Right hindlimb (tissue), 1 donor: ENCODE data around the gene PRKCA.

Experiments used
- DNase-seq: peaks from one replicate; pipeline ENCODE4 v3.0.0-alpha.2; 2018

Gene PRKCA

DNA sequence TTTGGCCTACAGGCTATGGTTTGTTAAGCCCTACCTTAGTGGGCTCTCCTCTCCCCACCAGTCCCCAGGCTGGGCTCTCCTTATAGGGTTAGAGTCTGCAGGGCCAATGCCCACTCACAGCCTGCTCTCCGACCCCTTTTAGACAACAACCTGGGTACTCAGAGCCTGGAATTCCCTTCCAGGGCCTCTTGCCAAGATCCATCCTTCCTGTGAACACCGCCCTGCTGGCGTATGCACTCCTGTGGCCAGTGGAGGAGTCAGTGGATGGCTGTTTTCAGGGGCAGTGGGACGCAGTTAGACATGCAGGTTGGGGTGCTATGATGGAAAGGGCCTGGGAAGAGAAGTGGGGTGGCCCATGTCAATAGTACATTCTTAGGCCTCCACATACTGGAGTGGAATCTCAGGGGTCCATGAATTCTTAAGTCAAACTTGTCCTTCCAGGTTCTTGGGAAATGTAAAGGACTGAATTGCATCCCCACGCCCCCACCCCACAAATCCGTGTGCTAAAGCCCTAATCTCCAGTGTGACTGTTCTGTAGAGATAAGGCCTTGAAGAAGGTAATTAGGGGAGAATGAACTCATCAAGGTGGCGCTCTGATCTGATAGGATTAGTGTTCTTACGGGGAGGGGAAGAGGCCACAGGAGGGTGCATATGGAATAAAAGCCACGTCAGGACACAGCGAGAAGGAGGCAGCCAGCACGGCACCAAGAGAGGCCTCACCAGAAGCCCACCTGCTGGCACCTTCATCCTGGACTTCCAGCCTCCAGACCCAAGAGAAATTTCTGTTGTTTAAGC lies 450.9 kb downstream of the PRKCA start:
- no peak for DNase-seq

DNA sequence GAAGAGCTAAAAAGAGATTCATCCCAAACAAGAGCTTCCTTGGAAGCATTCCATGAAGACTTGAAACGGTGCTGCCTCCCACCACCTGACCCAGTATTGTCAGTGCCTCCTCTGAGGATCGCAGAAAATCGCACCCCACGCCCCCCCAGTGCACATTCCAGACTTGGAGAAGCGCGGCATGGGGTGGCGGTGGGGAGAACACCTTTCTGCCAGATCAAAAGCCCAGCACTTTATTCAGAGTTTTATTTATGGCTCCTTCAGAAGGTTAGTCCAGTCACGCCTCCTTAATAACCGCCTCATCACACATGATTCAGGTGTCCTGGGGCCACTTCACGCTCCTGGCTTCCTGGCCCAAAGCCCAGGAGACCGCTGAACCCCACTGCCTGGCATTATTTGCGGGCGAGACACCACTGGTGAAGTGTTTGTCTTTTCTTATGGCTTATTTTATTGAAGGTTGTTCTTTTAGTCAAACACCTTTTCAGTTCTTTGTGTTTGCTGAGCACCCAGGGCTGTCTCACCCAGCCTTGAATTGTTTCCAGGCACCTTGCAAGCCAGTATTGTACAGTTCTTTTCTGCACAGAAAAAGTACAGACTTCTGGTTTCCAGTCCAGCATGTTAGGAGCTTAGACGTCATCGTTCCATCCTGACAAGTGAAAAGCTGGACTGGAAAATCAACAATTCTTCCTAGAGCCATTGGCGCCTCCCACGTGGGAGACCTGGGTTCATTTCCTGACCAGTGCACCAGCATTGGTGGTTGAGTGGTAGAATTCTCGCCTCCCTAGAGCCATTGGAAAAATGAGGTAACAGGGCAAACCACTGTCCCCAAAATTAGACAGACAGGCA lies 452.9 kb downstream of the PRKCA start:
- DNase-seq: no peak

DNA sequence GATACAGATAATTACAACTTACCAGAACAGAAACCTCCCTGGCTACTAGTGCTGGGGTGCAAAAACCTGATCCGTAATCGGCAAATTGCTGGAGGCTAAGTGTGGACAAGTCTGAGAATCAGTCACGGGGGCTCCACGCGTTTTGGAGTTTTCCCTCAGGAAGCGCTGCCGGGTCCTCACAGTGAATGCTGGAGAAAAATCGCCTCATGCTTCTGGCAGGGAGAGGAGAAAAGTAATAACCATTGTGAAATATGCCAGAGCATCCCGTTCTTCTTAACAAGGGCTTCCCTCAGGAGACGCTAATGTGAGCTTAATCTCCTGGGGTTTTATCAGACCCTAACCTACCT lies 453.5 kb downstream of the PRKCA start:
- no peak for DNase-seq

DNA sequence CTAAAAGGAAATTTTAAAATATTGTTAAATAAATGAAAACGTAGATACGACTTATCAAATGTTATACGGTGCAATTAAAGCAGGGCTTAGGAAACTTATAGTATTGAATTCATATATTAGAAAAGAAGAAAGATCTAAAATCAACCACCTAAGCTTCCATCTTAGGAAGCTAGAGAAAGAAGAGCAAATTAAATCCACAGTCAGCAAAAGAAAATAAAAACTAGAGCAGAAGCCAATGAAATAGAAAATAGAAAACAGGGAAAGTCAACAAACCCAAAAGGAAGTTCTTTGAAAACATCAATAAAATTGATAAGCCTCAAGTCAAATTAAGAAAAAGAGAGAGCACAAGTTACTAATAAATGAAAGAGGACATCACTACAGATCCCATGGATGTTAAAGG lies 457.9 kb downstream of the PRKCA start:
- DNase-seq: no peak

DNA sequence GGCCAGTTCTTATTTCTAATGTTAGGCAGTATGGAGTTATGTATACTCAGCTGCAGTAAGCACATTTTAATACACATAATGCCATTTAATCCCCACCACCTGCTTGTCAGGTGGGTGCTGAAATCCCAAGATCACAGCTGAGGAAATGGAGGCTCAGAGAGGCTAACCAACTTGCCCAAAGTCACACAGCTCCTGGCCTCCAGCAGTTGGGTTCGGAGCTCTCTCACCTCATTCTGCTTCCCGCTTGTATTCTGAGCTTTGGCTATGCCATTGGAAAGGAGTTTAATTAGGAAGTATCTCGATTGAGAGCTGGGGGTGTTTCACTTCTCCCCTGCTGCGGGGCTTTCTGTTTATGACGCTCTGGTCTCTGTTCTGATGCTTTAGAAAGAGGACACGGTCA lies 459.9 kb downstream of the PRKCA start:
- no peak for DNase-seq

DNA sequence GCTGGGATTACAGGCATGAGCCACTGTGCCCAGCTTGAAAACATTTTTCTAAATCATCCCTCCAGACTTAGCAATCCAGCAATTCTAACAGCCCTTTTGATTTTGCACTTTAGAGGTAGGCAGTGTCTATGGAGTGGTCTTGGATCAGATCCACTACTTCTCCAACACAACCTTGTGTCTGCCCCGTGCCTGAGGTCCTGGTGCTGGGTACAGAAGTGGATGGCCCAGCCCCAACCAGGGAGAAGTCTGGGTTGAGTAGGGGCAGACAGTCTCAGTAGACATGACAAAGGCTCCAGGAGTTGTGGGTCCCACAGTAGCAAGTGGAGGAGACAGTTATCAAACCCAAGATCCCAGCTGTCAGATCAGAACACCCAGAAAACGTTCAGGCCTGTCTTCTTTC lies 460.6 kb downstream of the PRKCA start:
- DNase-seq: no peak

DNA sequence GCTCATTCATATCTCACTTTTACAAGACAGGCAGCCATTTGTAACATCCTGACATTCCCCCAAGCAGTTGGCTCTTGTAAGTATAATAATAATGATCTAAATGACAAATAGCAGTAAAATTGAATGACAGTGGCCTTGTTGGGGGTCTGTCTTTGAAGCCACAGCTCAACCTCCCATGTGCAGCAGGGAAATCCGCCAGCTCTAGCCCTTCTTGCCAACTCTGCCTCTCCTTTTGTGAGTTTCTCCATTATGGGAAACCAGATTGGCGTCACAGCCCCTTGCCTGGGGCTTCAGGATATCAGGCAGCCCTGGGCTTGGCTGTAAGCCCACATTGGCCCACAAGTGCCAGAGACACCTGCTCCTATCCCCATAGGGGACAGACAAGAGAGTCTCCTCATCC lies 462.1 kb downstream of the PRKCA start:
- DNase-seq: no peak

DNA sequence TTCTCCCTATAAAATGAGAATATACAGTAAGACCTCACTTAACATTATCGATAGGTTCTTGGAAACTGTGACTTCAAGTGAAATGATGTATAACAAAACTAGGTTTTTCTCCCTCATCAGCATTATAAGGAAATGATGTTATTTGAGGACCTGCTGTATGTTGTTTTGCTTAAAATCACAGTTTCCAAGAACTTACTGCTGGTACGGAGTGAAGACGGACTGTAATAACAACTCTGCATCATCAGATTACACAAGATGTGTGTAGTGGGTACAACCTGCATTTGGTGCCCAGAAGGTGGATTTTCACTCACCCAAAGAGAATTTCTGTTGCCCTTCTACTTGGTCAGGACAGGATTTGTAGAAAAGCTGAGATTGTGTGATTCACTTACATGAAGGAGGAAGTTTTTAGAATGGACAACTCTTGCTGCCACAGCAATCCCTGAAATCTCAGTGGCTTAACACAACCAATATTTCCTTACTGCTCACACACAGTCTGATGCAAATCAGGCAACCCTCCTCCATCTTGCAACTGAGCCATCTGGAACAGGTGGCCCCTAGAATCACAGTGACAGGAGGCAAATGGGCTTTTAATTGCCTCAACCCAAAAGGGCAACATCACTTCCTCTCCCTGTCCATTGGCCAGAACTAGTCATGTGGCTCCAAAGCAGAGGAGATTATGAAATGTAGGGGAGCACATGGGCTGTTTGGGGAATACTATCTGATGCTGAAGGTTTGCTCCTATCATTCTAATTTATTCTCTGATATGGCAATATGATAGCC lies 464.9 kb downstream of the PRKCA start:
- DNase-seq: no peak

DNA sequence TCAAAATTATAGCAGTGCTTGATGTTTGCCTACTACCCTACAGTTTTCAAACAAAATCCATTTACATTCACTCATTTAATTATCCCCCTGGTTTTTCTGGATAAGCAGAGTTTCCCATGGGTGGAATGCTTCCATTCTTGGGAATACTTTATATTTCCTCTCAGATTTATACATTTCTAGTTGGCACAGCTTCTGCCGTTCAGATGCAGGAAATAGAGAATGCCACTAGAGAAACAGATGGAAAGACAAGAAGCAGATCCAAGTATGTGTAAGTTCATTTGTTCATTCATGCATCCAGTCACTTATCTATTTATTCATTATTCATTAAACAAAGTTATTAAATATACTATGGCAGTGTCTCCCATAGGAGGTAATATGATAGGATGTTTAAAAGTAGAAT lies 467.5 kb downstream of the PRKCA start:
- no peak for DNase-seq

DNA sequence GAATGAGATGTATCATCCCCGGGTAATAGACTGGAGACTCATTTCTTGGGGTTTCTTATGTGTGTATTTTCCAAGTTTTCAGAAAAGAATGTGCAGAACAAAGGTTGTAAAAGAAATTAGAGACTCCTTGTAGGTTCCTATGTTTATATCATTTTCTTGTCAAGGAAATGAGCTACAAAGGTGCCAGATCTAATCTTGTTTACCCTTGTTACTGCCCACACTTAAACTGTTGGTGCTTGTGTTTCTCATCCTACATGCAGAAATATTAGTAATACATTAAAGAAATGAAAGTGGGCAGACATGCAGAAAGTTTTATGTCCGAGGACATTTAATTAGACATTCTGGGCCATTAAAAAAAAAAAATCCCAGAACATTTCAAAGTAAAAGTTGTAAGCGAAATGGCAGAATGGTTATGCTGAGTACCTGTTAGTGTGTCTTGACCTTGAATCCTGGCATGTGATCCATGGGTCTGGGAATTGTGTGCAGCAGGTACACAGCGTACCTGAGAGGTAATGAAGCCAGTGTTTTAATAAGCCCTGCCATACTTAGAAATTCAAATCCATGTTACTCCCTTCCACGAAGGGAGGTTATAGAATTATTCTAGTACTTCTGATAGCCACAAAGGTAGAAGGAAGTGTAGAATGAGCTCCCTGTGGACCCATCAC lies 469.9 kb downstream of the PRKCA start:
- DNase-seq: no peak

DNA sequence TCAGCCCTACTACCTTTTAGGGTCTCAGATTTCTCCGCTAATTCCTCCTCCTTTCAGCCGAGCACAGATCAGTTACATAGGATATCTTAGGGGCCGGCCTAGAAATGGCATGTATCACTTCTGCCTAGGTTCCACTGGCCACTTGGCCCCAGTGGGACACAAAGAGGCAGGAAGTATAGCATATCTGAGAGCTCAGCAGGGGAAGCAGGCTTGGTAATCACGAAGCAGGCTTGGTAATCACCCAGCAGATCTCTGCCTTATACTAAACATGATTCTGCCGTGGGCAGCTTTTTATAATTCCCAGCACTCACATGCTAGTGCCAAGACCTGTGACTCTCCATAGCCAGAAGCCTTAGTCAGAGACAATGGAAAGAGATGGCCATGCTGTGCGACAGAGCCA lies 472.9 kb downstream of the PRKCA start:
- no peak for DNase-seq

DNA sequence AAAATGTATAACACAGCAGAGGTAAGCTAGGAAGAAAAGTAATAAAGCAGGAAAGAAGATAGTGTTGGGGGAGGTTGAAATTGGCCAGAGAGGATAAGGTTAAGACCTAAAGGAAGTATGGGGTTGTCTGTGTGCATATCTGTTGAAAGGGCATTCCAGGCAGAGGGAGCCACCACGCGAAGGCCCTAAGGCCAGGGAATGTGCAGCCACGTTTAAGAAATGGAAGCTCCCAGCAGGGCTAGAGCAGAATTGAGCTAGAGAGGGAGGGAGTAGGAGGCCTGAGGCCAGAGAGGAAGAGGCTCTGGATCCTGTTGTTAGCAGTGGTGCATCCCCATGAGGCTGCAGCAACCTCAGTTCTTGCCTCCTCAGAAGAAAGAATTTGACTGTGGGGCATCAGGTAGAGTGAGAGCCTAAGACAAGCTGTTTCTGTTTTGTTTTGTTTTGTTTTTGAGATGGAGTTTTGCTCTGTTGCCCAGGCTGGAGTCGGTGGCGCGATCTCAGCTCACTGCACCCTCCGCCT lies 473.5 kb downstream of the PRKCA start:
- no peak for DNase-seq

DNA sequence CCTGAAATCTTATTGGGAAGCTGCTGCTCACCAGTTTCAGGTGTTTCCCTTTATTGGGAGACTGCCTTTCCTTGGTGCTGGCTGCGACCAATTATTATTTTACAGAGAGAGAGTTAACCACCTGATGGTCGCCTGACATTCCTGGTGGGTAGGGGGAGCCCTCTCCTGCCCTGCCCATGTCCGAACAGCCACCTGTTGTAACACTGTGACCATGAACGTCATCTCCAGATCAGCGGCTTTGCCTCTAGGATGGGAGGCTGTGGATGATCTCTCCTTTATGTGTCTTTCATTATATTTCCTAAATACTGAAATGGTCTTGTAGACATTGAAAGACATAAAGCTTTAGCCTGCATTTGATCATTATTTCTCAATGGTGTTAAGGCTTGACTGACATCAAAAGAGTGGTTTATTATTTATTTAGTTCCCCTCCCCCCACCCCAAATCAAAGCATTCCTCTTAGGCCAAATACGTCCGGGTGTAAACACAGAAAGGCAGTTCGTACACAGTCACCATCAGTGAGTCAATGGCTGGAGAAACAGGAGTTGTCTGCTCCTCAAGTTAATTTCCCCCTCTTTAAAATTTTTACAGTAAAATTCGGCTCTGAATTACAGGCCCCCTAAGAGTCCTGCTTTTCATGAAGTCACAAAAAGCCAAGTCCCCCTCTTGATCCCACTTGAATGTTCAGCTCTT lies 474.7 kb downstream of the PRKCA start:
- DNase-seq: no peak

DNA sequence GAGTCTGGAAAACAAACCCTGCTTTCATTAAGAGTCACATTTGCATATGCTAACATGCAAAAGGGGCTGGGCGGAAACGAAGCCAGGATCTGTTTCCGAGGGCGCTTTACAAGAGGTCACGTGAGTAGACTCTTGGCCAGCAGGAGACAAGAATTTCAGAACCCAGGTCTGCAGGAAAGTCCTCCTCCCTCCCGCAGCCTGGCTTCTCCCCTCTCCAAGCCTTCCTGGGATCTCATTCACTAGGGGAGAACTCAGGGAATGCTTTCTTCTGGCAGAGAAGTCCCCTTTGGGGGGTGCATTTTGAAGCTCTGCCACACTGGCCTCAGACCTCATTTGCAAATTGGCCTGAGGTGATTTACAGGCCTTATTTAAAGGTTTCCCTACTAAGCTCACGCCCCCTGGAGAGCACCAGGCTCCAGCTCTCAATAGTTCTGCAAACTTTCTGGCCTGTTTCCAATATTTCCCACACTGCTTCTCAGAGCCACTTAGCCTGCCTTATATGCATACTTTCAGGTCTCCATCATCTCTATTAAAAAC lies 475.3 kb downstream of the PRKCA start:
- peak; percentile 57 for DNase-seq

DNA sequence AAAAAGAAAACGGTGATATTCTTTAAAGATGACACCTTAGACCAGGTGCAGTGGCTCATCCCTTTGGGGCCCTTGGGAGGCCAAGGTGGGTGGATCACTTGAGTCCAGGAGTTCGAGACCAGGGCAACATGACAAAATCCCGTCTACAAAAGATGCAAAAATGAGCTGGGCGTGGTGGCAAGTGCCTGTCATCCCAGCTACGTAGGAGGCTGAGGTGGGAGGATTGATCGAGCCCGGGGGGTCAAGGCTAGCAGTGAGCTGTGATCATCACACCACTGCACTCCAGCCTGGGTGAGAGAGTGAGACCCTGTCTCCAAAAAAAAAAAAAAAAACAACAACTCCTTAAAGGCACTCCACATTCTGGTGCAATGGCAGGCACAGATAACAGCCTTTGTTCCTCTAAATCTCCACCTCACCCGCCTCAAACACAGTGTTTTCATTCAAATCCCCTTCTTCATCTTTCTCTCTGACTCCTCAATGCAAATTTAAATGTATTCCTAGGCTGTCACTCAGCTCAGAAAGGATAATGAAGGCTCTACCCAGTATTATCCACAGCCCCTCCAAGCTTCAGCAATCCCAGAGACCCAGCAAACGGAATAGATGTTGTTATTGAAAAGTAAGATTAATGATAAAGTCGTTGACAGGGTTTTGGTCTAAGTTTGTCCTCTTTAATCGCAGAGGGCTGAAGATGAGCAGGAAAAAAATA lies 476.3 kb downstream of the PRKCA start:
- DNase-seq: no peak

DNA sequence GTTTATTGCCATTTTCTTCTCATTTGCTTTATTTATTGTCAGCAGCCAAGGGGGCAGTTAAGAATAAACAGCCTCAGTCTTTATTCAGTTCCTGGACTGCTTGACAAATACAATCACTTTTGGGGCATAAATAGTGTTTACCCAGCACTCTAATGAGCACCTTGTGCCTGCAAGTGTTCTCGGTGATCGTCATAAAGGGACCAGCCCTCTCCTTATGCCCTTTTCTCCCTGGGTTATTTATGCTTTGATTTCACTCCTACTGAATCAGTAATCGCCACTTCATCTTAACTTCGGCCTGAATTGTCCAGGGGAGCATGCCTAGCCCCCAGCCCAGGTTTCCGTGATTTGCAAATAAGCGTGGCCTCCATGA lies 476.8 kb downstream of the PRKCA start:
- no peak for DNase-seq

DNA sequence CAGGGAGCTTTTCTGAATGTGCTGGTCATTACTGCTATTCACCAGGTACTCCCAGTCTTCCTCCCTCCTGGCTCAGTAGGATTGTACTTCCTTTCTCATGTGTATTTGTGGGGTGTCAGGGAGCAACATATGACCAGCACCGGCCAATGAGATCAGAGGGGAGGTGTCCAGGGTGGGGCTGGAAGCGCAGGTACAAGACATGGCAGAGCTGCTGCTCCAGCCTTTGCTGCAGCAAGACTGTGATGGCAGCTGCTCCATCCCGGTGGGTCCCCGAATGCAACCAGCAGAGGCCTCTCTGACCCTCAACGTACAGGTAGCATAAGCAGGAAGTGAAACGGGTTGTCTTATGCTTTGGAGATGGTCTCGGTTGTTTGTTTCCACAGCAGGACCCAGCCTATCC lies 478.7 kb downstream of the PRKCA start:
- no peak for DNase-seq

DNA sequence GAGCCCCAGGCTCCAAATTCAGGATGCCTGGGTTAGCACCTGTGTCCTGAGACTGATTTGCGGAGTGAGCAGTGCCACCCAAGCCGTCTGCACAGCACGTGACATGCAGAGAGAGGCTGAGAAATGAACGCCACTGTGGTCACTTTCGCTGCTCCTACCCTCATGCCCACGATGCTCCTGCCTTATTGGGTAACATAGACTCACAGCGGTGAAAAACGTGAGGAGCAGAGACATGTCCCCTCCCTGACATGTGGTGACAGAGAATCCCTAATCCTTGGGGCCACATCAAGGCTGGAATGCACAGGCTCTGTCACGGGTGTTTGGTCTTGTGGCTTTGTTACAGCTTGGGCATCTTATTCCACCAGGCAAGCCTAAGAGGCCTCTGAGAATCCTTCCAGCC lies 480.4 kb downstream of the PRKCA start:
- no peak for DNase-seq

DNA sequence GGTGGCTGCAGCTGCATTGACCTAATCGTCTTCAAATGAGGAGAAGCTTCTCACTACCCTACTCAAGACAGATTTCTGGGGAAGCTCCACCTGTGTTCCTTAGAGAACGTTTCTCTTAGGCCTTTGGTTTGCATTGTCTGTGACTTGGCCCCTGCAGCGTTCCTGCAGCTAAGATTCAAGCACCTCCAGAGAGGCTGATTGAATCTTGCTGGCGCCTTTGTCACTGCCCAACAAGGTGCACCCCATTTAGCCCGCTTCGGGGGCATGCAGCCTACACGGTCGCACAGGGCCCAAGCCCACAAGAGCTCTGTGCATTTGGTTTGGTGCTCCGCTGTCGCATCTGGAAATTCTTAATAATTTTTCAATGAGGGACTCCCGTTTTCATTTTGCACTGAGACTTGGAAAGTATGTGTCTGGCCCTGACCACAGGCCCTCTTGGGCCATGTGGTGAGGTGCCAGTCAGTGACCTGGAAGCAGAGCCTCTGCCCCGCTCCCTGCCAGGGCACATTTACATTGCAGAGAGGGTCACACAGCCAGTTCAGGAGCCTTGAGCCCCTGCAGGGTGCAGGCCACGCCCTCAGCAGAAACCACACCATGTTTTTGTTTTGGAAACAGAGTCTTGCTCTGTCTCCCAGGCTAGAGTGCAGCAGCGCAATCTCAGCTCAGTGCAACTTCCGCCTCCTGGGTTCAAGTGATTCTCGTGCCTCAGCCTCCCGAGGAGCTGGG lies 481.4 kb downstream of the PRKCA start:
- DNase-seq: no peak

DNA sequence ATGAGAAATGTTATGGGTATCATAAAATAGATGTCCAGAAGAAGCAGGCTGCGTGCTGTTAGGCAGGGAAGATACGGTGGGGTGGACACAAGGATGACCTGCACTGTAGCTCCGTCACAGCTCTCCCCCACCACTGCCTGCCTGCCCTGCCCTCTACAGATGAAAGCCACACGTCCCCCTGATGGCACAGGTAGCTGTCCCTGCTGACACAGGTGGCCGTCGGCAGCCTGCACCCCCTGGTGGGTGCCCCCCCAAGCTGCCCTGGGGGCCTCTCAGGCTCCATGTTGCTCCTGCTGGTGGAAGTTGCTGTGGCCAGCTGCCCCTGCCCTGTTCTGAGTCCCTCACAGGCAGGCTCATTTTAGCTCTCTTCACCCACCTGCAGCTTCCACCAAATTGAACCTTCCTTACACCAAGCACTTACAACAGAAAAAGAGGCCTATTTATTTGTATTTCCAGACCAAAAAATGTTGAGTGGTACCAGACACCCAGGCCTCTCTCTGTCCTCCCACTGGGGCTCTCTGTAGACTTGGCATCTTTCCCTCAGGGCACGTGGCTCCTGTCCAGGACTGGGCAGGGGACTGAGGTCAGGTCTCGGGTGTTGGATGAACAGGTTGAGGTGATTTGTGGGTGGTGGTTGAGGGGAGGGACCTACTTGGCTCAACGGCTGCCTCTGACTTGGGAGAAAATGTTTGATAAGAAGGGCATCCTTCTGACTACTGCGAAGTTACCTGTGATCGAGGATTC lies 482.4 kb downstream of the PRKCA start:
- DNase-seq: no peak
